GM12891 (cell line): ENCODE results near the gene COL4A6.

Source experiments
- POLR2A ChIP-seq: IDR thresholded peaks from 2 replicates; pipeline ENCODE4 v1.6.1; 2011; ENCODE audit warnings: low read depth, low read length, control low read depth
- POLR2AphosphoS5 ChIP-seq: IDR thresholded peaks from 2 replicates; pipeline ENCODE4 v1.6.1; 2011; ENCODE audit warnings: low read depth, low read length, control low read depth
- TAF1 ChIP-seq: IDR thresholded peaks from 2 replicates; pipeline ENCODE4 v1.6.1; 2011; ENCODE audit warnings: low read depth, low read length, control low read depth

DNA sequence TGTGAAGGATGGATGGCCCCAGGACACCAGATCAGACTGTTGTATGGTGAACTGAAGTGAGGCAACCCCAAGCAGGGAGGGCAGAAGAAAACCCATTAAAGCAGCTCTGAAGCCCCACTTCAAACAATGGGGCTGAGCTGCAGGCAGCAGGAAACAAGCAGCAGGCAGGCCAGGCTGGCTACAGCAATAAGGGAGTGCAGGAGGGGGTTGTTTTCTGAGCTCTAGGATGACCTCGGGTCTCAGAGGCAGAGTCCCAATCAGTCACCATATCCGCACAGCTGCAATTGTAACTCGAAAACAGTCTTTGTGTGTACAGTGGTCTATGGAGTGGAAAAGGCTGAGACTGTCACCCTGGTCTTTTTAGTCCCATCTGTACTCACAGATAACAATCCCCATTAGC, 90.4 kb downstream of the COL4A6 start:
- no peak for TF ChIP-seq POLR2A
- no peak for TF ChIP-seq TAF1
- no peak for TF ChIP-seq POLR2AphosphoS5
